Smooth muscle cell of trachea (primary cell): ENCODE results near the gene OR7G2. TPM values are rescaled to one million over a fixed set of nuclear protein-coding genes. Genes with fewer than 3 reads are reported as not detected.

ENCODE experiments used
- total RNA-seq: library from RNA; depleted of rRNA; stranded (reverse); fragments of >200 nt; gene quantifications from 2 replicates; pipeline ENCODE4 v1.2.1, GENCODE V29; 2014

OR7G2 gene
- not detected in 2 replicates for total RNA-seq

DNA sequence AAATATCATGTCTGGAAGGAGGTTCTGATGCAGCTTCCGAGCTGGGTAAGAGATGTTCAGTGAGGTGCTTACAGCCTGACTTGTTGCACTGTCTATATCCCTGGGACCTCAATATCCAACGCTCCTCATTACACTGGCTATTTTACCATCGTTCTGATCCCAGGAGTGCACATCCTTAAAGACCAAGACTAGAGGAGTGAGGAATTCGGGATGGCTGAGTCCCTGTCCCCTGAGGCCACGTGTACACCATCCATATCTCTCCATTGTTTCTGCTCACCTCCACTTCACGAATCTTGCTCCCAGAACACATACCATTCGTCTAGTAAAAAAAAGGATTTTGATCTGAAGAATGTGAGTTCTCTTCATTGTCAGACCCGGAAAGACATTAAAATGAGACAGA lies at the start of gene OR7G2:
OR7G2 (minus strand) TSS at position 101 of the 400 bp plus-strand sequence. CDS start 4,232 bp downstream, outside the sequence.

DNA sequence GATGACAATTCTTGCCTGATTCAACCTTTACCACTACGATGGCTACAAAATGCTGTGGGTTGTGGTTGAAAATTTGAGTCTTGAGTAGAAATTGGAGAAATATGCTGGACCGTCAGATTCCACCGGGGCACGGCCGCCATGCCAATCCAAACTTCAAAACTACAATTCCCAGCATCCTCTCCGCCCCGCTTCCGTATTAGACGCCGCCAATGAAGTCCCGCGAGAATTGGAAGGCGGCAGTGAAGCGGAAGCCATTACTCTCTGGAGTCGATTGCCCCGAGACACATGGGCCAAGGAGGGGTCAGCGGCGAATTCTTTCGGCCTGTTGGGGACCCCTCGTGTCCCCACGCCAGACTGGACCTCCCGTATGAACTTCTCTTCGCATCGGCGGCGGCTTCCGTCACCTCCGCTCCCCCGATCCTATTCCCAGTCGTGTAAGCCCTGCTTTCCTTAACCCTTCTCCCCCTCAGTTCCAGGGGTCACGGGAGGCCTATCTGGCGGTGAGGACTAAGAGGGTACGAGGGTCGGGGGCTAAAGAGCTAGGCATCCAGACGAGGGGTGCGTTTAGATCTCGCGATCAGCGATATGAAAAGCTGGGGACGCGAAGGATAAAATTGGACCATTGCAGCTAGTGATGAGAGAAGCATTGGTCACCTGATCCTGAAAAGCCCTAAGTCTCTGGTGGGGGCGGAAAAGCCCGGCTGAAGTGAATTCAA lies 33.0 kb upstream of the OR7G2 start, which contains the start of gene ZNF317:
ZNF317 (plus strand) TSS at position 239 of the 716 bp plus-strand sequence. CDS start 15,620 bp downstream, outside the sequence.

GRCh38 chr19:9126900-9127405 lies 19.7 kb upstream of the OR7G2 start, which contains the start of gene OR7G3:
OR7G3 (minus strand) TSS chr19:9126950; CDS start chr19:9126950, 0 bp downstream.

DNA sequence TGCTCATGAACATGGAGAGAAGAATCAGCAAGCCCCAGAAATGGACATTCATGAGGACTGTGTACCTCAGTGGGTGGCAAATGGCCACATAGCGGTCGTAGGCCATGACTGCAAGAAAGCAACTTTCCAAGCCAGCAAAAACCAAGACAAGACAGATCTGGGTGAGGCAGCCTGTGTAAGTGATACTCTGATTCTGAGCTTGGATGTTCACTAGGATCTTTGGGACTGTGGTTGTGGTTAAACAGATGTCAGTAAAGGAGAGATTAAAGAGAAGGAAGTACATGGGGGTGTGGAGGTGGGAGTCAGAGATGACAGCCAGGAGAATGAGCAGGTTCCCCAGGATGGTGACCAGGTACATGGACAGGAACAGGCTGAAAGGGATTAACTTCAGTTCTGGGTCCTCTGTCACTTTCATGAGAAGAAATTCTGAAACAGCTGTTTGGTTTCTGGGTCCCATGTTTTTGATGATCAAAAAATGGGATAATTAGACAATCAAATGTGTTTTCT lies 8.1 kb upstream of the OR7G2 start, which contains the start of gene OR7G1:
OR7G1 (minus strand) TSS at position 457 of the 507 bp plus-strand sequence; CDS start at position 457, 0 bp downstream.

DNA sequence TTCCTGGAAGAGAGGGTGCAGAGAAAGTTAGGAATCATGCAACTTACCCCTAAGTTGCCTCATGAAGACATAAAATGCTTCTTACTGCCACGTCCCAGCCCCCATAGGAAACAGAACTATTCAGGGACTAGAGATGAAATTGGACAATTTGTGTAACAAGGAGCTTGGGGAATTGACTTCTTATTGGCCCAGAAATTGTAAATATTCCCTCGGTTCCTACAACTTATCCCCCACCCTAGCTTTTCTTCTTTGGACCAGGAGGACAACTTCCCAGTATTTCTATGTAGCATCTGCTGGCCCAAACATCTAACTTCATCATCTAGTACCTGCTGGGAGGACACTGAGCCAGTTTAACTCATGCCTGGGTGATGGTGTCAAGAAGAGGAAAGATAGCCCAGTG lies 20.5 kb downstream of the OR7G2 start, which contains the start of gene OR1M1:
OR1M1 (plus strand) TSS at position 301 of the 400 bp plus-strand sequence. CDS start 6,184 bp downstream, outside the sequence.

Other genes with a start within 250 kb of the OR7G2 start
- not detected in 2 replicates for gene MUC16, start 97.1 kb downstream of the OR7G2 start, total RNA-seq
- gene OR1M1, start 20.4 kb downstream of the OR7G2 start, total RNA-seq = under 0.01 TPM in 1 of 2 replicates, not detected in the other
- not detected in 2 replicates for gene OR7G1, start 8.3 kb upstream of the OR7G2 start, total RNA-seq
- not detected in 2 replicates for gene OR7G3, start 19.5 kb upstream of the OR7G2 start, total RNA-seq
- 13.5 and 22.2 TPM in 2 replicates for gene ZNF317, start 32.9 kb upstream of the OR7G2 start, total RNA-seq
- gene OR7D2, start 71.5 kb upstream of the OR7G2 start, total RNA-seq = 0.33 TPM in 1 of 2 replicates, not detected in the other
- not detected in 2 replicates for gene OR7D4, start 112.1 kb upstream of the OR7G2 start, total RNA-seq
- gene OR7E24, start 143.5 kb upstream of the OR7G2 start, total RNA-seq = not detected in 2 replicates
- 10.4 and 12.4 TPM in 2 replicates for gene ZNF699, start 202.4 kb upstream of the OR7G2 start, total RNA-seq
- 15.2 and 19.3 TPM in 2 replicates for gene ZNF559, start 216.7 kb upstream of the OR7G2 start, total RNA-seq